K562 (cell line): ENCODE measurements around the gene CENPO. TPM values are rescaled to one million over a fixed set of nuclear protein-coding genes. Genes with fewer than 3 reads are reported as not detected.

ENCODE experiments used
- CEBPB ChIP-seq: fragments of 450-650 bp; IDR thresholded peaks from 2 replicates; pipeline ENCODE4 v1.6.1; 2016; ENCODE audit warnings: missing genetic modification characterization, missing compliant biosample characterization
- GABPB2 ChIP-seq: fragments of 250-450 bp; sonication (Bioruptor Pico); conservative IDR thresholded peaks from 2 replicates; pipeline ENCODE4 v1.5.1; 2021; ENCODE audit warnings: mild to moderate bottlenecking
- HDAC1 ChIP-seq, 2 experiments: fragments of 450-650 bp; IDR thresholded peaks; 2 replicates each; pipeline ENCODE4 v1.6.1; 2016 to 2017; ENCODE audit warnings: inconsistent platforms in 1 of 2, mild to moderate bottlenecking in 1 of 2, moderate library complexity in 1 of 2
- HNRNPLL ChIP-seq: fragments of 200-400 bp; formaldehyde crosslinking; IDR thresholded peaks from 2 replicates; pipeline ENCODE4 v1.6.1; 2017; ENCODE audit warnings: low read length, low read depth, mild to moderate bottlenecking; ENCODE audit not compliant: poor library complexity, severe bottlenecking
- MTA2 ChIP-seq: fragments of 450-650 bp; IDR thresholded peaks from 2 replicates; pipeline ENCODE4 v1.6.1; 2016; ENCODE audit warnings: low read depth
- NELFE ChIP-seq: IDR thresholded peaks from 2 replicates; pipeline ENCODE4 v1.6.1; 2011; ENCODE audit warnings: mild to moderate bottlenecking; ENCODE audit not compliant: insufficient read depth, insufficient read length
- NONO ChIP-seq, 2 experiments: fragments of 200-400 bp in 1 of 2; fragments of 450-650 bp in 1 of 2; formaldehyde crosslinking in 1 of 2; IDR thresholded peaks; 2 replicates each; pipeline ENCODE4 v1.6.1; 2017; ENCODE audit warnings: low read depth in 2 of 2, mild to moderate bottlenecking in 2 of 2, moderate library complexity in 2 of 2, low read length in 1 of 2
- PTBP1 ChIP-seq: fragments of 200-400 bp; formaldehyde crosslinking; IDR thresholded peaks from 2 replicates; pipeline ENCODE4 v1.6.1; 2017; ENCODE audit warnings: low read depth, low read length
- PTRF ChIP-seq: fragments of 450-650 bp; IDR thresholded peaks from 2 replicates; pipeline ENCODE4 v1.6.1; 2016; ENCODE audit warnings: mild to moderate bottlenecking, missing genetic modification characterization, missing compliant biosample characterization
- RB1 ChIP-seq: fragments of 450-650 bp; IDR thresholded peaks from 2 replicates; pipeline ENCODE4 v1.6.1; 2017; ENCODE audit warnings: low read depth, mild to moderate bottlenecking
- RHOXF2B ChIP-seq: fragments of 250-450 bp; sonication (Bioruptor Pico); conservative IDR thresholded peaks from 2 replicates; pipeline ENCODE4 v1.5.1; 2021
- SMARCE1 ChIP-seq: fragments of 450-650 bp; IDR thresholded peaks from 2 replicates; pipeline ENCODE4 v1.7.1; 2016; ENCODE audit warnings: mild to moderate bottlenecking
- TAL1 ChIP-seq: fragments of 450-650 bp; IDR thresholded peaks from 2 replicates; pipeline ENCODE4 v1.6.1; 2016; ENCODE audit warnings: mild to moderate bottlenecking
- TEAD4 ChIP-seq, 2 experiments: sonication (generic) in 1 of 2; formaldehyde crosslinking in 1 of 2; IDR thresholded peaks; 2 replicates each; pipeline versions ENCODE4 v1.6.1 to v1.8.0; 2012 to 2022; ENCODE audit warnings: borderline replicate concordance in 1 of 2, inconsistent platforms in 1 of 2, low read length in 1 of 2, mild to moderate bottlenecking in 1 of 2, missing genetic modification reagents in 1 of 2
- UBTF ChIP-seq, 2 experiments: IDR thresholded peaks; 2 replicates each; pipeline ENCODE4 v1.6.1; 2012; ENCODE audit warnings: improper control_type of control experiment in 2 of 2, low read depth in 2 of 2, low read length in 2 of 2, borderline replicate concordance in 1 of 2
- ZC3H8 ChIP-seq: fragments of 450-650 bp; IDR thresholded peaks from 2 replicates; pipeline ENCODE4 v1.6.1; 2017
- ZNF197 ChIP-seq: fragments of 200-800 bp; sonication (Bioruptor generic); IDR thresholded peaks from 2 replicates; pipeline ENCODE4 v1.6.1; 2016; ENCODE audit warnings: low read depth, missing genetic modification characterization, missing compliant biosample characterization
- polyA plus RNA-seq, 8 experiments: library from polyadenylated mRNA; depleted of rRNA in 4 of 8; stranded (reverse) in 5 of 8; unstranded in 3 of 8; fragments of >200 nt; fragmentation: Nextera tagmentation in 2 of 8; fragmentation: Illumina TruSeq in 1 of 8; extraction: Ambion mirVana in 2 of 8; extraction: Trizol in 1 of 8; gene quantifications; 2 replicates each; pipeline versions ENCODE4 v1.2.1 to v1.2.3, GENCODE V29; 2011 to 2014; ENCODE audit warnings: inconsistent platforms in 1 of 8, missing spikeins in 1 of 8
- total RNA-seq, 7 experiments: library from RNA; depleted of rRNA in 6 of 7; stranded (reverse); fragments of >200 nt in 6 of 7; fragmentation: Illumina TruSeq in 2 of 7; extraction: Trizol in 2 of 7; gene quantifications; 2 replicates each; pipeline versions ENCODE4 v1.2.1 to v1.2.3, GENCODE V29; 2011 to 2021; ENCODE audit warnings: low replicate concordance in 1 of 7
- TF ChIP-seq, protein P1 (sequence below), 2 experiments: fragments of 450-650 bp; conservative IDR thresholded peaks; 2 replicates each; pipeline ENCODE4 v1.6.1; 2017; ENCODE audit warnings: mild to moderate bottlenecking in 2 of 2, moderate library complexity in 2 of 2

Gene CENPO
- total and polyA plus RNA-seq, 9 of the 15 experiments (the other 6 are each of a cell fraction or from before 2014, with no cell fraction given), result 30.6 to 59.4 (median 38.9) TPM

DNA sequence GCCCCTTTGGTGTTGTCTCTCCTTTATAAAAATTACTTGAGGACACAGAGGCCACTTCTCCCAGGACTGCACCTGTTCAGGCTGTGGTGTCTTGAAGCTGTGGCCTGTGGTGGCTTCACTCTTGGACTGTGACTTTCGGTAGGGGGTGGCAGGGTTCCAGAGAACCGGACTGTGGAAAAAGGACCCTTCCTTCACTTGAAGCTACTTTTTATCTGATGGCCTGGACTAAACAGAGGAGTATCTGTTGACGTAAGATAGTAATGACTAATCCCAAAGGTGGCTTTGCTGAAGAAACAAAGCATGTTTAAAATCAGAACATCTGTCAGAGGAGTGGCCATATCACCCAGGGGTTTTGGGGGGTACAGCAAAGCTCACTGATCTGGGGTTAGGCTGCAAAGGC is 60.8 kb downstream of the CENPO start (continued):
- TF ChIP-seq HNRNPLL (no peak), CEBPB (no peak), MTA2 (peak; percentile 41; the same call in 1 of the 2 replicates), PTBP1 (no peak), SMARCE1 (peak; percentile 75), ZC3H8 (no peak), NELFE (no peak), RHOXF2B (CRISPR knock-in tag) (no peak), TEAD4 (IDR thresholded peaks at IDR 0.05; ENCODE audit: low read length) (peak; percentile 79), TEAD4 (CRISPR knock-in tag; IDR thresholded peaks at IDR 0.05; ENCODE audit: borderline replicate concordance) (no peak), TAL1 (peak; percentile 69), NONO (IDR thresholded peaks at IDR 0.05; ENCODE audit: low read depth in 2 of 2, low read length in 1 of 2) (no peak), ZNF197 (no peak), RB1 (no peak), PTRF (tag) (no peak), HDAC1 (IDR thresholded peaks at IDR 0.05) (no peak), UBTF (IDR thresholded peaks at IDR 0.05; ENCODE audit: borderline replicate concordance in 1 of 2, low read depth in 2 of 2, low read length in 2 of 2) (no peak), GABPB2 (no peak)
- TF ChIP-seq, protein P1, sequence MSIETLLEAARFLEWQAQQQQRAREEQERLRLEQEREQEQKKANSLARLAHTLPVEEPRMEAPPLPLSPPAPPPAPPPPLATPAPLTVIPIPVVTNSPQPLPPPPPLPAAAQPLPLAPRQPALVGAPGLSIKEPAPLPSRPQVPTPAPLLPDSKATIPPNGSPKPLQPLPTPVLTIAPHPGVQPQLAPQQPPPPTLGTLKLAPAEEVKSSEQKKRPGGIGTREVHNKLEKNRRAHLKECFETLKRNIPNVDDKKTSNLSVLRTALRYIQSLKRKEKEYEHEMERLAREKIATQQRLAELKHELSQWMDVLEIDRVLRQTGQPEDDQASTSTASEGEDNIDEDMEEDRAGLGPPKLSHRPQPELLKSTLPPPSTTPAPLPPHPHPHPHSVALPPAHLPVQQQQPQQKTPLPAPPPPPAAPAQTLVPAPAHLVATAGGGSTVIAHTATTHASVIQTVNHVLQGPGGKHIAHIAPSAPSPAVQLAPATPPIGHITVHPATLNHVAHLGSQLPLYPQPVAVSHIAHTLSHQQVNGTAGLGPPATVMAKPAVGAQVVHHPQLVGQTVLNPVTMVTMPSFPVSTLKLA (conservative IDR thresholded peaks at IDR 0.05), result no peak
